Measurements from ENCODE around the gene DGKH.

The DGKH gene

GRCh38 chr13:42211704-42212464 is 163.4 kb downstream of the DGKH start:
- Histone ChIP-seq H3K9me3 (ENCODE audit: insufficient read depth, low read depth, low read length) (no peaks in the 10 kb centered on the region), H3K4me1 (ENCODE audit: insufficient read depth, low read length, poor library complexity, severe bottlenecking) (no peaks in the 10 kb centered on the region), H3K9me2 (replicated peaks; ENCODE audit: low read depth, low read length) (no peaks in the 10 kb centered on the region), H3F3A (ENCODE audit: low read depth) (no peaks in the 10 kb centered on the region), H3K9ac (ENCODE audit: low read depth, low read length, poor library complexity, severe bottlenecking) (no peak overlapping the region), H2AFZ (ENCODE audit: low read length) (no peak overlapping the region), H3K4me2 (ENCODE audit: low read depth, low read length, poor library complexity, severe bottlenecking) (no peak overlapping the region), H4K20me1 (ENCODE audit: insufficient read depth, low read length, poor library complexity, severe bottlenecking) (no peaks in the 10 kb centered on the region), H3K36me3 (ENCODE audit: insufficient read depth, low read length) (peaks cover 11% of the 10 kb centered on the region; the same call in 1 of the 2 replicates), H3K79me2 (ENCODE audit: insufficient read depth, low read length) (no peaks in the 10 kb centered on the region), H3K27me3 (ENCODE audit: insufficient read depth, low read length, poor library complexity, severe bottlenecking) (no peaks in the 10 kb centered on the region), H3K4me3 (ENCODE audit: low read length, poor library complexity, severe bottlenecking) (no peak overlapping the region)
- TF ChIP-seq CTCF (conservative IDR thresholded peaks at IDR 0.05; ENCODE audit: low read length) (no peak), EZH2phosphoT487 (IDR thresholded peaks at IDR 0.05; ENCODE audit: borderline replicate concordance) (no peak)

- no peak overlapping the region for H3K4me2 ChIP-seq (ENCODE audit: low read depth, low read length, poor library complexity, severe bottlenecking)
- H3K27me3 ChIP-seq (ENCODE audit: insufficient read depth, low read length, poor library complexity, severe bottlenecking), result no peaks in the 10 kb centered on the region
- H3K4me3 ChIP-seq (ENCODE audit: low read length, poor library complexity, severe bottlenecking), result no peak overlapping the region
- no peak for TF ChIP-seq CTCF (conservative IDR thresholded peaks at IDR 0.05; ENCODE audit: low read length)
- no peaks in the 10 kb centered on the region for H3K9me2 ChIP-seq (replicated peaks; ENCODE audit: low read depth, low read length)
- no peaks in the 10 kb centered on the region for H3K9me3 ChIP-seq (ENCODE audit: insufficient read depth, low read depth, low read length)
- no peaks in the 10 kb centered on the region for H4K20me1 ChIP-seq (ENCODE audit: insufficient read depth, low read length, poor library complexity, severe bottlenecking)
- H3F3A ChIP-seq (ENCODE audit: low read depth), result no peaks in the 10 kb centered on the region
- H3K9ac ChIP-seq (ENCODE audit: low read depth, low read length, poor library complexity, severe bottlenecking), result no peak overlapping the region
- H2AFZ ChIP-seq (ENCODE audit: low read length), result no peak overlapping the region
- H3K36me3 ChIP-seq (ENCODE audit: insufficient read depth, low read length), result peaks cover 8% of the 10 kb centered on the region; the same call in 1 of the 2 replicates
- no peaks in the 10 kb centered on the region for H3K4me1 ChIP-seq (ENCODE audit: insufficient read depth, low read length, poor library complexity, severe bottlenecking)
- H3K79me2 ChIP-seq (ENCODE audit: insufficient read depth, low read length), result no peaks in the 10 kb centered on the region
Measured at GRCh38 chr13:42214446-42214845, 166.0 kb downstream of the DGKH start.

GRCh38 chr13:42215578-42216421 is 167.4 kb downstream of the DGKH start:
- H2AFZ ChIP-seq (ENCODE audit: low read length), result 0 out of 2 replicates have a peak overlapping the region, but pooled peaks have one; percentile 31
- H3K9me3 ChIP-seq (ENCODE audit: insufficient read depth, low read depth, low read length), result no peaks in the 10 kb centered on the region
- no peaks in the 10 kb centered on the region for H3K79me2 ChIP-seq (ENCODE audit: insufficient read depth, low read length)
- H3K4me2 ChIP-seq (ENCODE audit: low read depth, low read length, poor library complexity, severe bottlenecking), result no peak overlapping the region
- no peaks in the 10 kb centered on the region for H4K20me1 ChIP-seq (ENCODE audit: insufficient read depth, low read length, poor library complexity, severe bottlenecking)
- H3K9ac ChIP-seq (ENCODE audit: low read depth, low read length, poor library complexity, severe bottlenecking), result no peak overlapping the region
- TF ChIP-seq CTCF (conservative IDR thresholded peaks at IDR 0.05; ENCODE audit: low read length) (peak; percentile 88), EZH2phosphoT487 (IDR thresholded peaks at IDR 0.05; ENCODE audit: borderline replicate concordance) (no peak)
- peaks cover 10% of the 10 kb centered on the region; the same call in 1 of the 2 replicates for H3K36me3 ChIP-seq (ENCODE audit: insufficient read depth, low read length)
- no peaks in the 10 kb centered on the region for H3K27me3 ChIP-seq (ENCODE audit: insufficient read depth, low read length, poor library complexity, severe bottlenecking)
- H3K4me3 ChIP-seq (ENCODE audit: low read length, poor library complexity, severe bottlenecking), result no peak overlapping the region
- H3K9me2 ChIP-seq (replicated peaks; ENCODE audit: low read depth, low read length), result no peaks in the 10 kb centered on the region
- no peaks in the 10 kb centered on the region for H3F3A ChIP-seq (ENCODE audit: low read depth)
- no peaks in the 10 kb centered on the region for H3K4me1 ChIP-seq (ENCODE audit: insufficient read depth, low read length, poor library complexity, severe bottlenecking)
